ENCODE results near the gene EXOC3.

EXOC3 gene

DNA sequence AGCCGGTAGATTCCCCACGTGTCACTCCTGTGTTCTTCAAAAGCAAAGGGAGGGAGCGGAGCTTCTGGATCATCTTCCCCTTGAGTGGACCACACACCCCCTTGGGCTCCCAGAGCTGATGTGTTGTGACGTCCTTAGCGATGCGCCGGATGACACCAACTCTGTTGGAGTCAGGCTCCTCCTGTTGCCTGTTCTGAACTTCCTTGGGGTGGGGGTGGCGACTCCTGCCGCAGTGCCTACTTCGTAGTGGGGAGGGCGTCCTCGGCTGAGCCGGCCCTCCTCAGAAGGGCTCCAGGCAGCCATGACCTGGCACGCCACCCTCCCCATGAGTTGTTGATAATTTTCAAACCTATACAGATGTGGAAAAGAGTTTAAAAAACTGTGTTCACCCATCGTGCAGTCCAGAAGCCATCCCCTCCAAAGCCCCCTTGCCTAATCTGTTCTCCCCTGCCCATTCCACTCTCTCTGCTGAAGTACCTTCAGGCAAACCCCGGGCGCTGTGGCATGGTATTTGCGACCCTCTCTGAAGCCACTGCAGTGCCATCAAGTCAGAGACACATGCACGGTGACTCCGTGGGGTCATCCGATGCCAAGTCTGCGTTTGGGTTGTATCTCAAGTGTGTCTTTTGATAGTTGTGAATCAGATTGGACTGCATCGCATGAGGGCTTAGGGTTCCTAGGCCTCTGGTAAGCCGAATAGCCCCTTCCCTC, 16.7 kb downstream of the EXOC3 start:
- peaks cover 58% of the 10 kb centered on the region; the same call in 1 of the 2 replicates for H3K36me3 ChIP-seq (ENCODE audit: insufficient read depth, low read length)
- no peaks in the 10 kb centered on the region for H3F3A ChIP-seq (ENCODE audit: low read depth)
- H3K4me1 ChIP-seq (ENCODE audit: insufficient read depth, low read length, poor library complexity, severe bottlenecking) = peaks cover 6% of the 10 kb centered on the region
- H3K4me3 ChIP-seq (ENCODE audit: low read length, poor library complexity, severe bottlenecking) = no peak overlapping the region
- H3K9me2 ChIP-seq (replicated peaks; ENCODE audit: low read depth, low read length) = no peaks in the 10 kb centered on the region
- H4K20me1 ChIP-seq (ENCODE audit: insufficient read depth, low read length, poor library complexity, severe bottlenecking) = peaks cover 6% of the 10 kb centered on the region
- H2AFZ ChIP-seq (ENCODE audit: low read length) = no peak overlapping the region
- no peak overlapping the region for H3K4me2 ChIP-seq (ENCODE audit: low read depth, low read length, poor library complexity, severe bottlenecking)
- no peaks in the 10 kb centered on the region for H3K9me3 ChIP-seq (ENCODE audit: insufficient read depth, low read depth, low read length)
- no peak overlapping the region for H3K9ac ChIP-seq (ENCODE audit: low read depth, low read length, poor library complexity, severe bottlenecking)
- TF ChIP-seq EZH2phosphoT487 (IDR thresholded peaks at IDR 0.05; ENCODE audit: borderline replicate concordance) (no peak), CTCF (conservative IDR thresholded peaks at IDR 0.05; ENCODE audit: low read length) (no peak)
- H3K27me3 ChIP-seq (ENCODE audit: insufficient read depth, low read length, poor library complexity, severe bottlenecking) = no peaks in the 10 kb centered on the region
- H3K79me2 ChIP-seq (ENCODE audit: insufficient read depth, low read length) = peaks cover 19% of the 10 kb centered on the region; the same call in 1 of the 2 replicates

DNA sequence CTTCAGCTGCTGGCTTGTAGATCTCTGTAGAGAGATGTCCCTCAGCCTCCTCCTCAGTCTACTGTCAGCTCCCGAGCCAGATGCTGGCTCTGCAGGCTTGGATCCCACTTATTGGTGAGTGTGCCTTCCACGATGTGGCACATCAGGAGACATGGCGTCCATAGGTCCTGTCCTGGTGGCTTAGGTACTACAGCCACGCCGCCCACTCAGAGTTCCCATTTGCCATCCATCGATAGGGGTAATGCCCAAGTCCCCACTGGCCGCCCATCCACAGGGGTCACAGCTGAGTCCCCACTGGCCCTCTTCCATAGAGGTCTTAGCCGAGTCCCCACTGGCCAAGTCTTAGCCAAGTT, 17.3 kb downstream of the EXOC3 start:
- Histone ChIP-seq H3F3A (ENCODE audit: low read depth) (no peaks in the 10 kb centered on the region), H4K20me1 (ENCODE audit: insufficient read depth, low read length, poor library complexity, severe bottlenecking) (peaks cover under 1% of the 10 kb centered on the region), H3K4me2 (ENCODE audit: low read depth, low read length, poor library complexity, severe bottlenecking) (no peak overlapping the region), H2AFZ (ENCODE audit: low read length) (no peak overlapping the region), H3K36me3 (ENCODE audit: insufficient read depth, low read length) (peaks cover 59% of the 10 kb centered on the region; the same call in 1 of the 2 replicates), H3K9me2 (replicated peaks; ENCODE audit: low read depth, low read length) (no peaks in the 10 kb centered on the region), H3K27me3 (ENCODE audit: insufficient read depth, low read length, poor library complexity, severe bottlenecking) (no peaks in the 10 kb centered on the region), H3K9ac (ENCODE audit: low read depth, low read length, poor library complexity, severe bottlenecking) (no peak overlapping the region), H3K4me1 (ENCODE audit: insufficient read depth, low read length, poor library complexity, severe bottlenecking) (peaks cover 1% of the 10 kb centered on the region), H3K79me2 (ENCODE audit: insufficient read depth, low read length) (peaks cover 14% of the 10 kb centered on the region; the same call in 1 of the 2 replicates), H3K4me3 (ENCODE audit: low read length, poor library complexity, severe bottlenecking) (no peak overlapping the region), H3K9me3 (ENCODE audit: insufficient read depth, low read depth, low read length) (no peaks in the 10 kb centered on the region)
- TF ChIP-seq EZH2phosphoT487 (IDR thresholded peaks at IDR 0.05; ENCODE audit: borderline replicate concordance) (no peak), CTCF (conservative IDR thresholded peaks at IDR 0.05; ENCODE audit: low read length) (no peak)

GRCh38 chr5:462051-462481, 19.1 kb downstream of the EXOC3 start:
- no peaks in the 10 kb centered on the region for H3K27me3 ChIP-seq (ENCODE audit: insufficient read depth, low read length, poor library complexity, severe bottlenecking)
- no peaks in the 10 kb centered on the region for H4K20me1 ChIP-seq (ENCODE audit: insufficient read depth, low read length, poor library complexity, severe bottlenecking)
- no peaks in the 10 kb centered on the region for H3K9me2 ChIP-seq (replicated peaks; ENCODE audit: low read depth, low read length)
- no peak overlapping the region for H3K9ac ChIP-seq (ENCODE audit: low read depth, low read length, poor library complexity, severe bottlenecking)
- no peaks in the 10 kb centered on the region for H3F3A ChIP-seq (ENCODE audit: low read depth)
- H3K36me3 ChIP-seq (ENCODE audit: insufficient read depth, low read length) = peaks cover 70% of the 10 kb centered on the region; the same call in 1 of the 2 replicates
- H3K4me1 ChIP-seq (ENCODE audit: insufficient read depth, low read length, poor library complexity, severe bottlenecking) = no peaks in the 10 kb centered on the region
- H3K9me3 ChIP-seq (ENCODE audit: insufficient read depth, low read depth, low read length) = no peaks in the 10 kb centered on the region
- no peak overlapping the region for H3K4me2 ChIP-seq (ENCODE audit: low read depth, low read length, poor library complexity, severe bottlenecking)
- no peak overlapping the region for H3K4me3 ChIP-seq (ENCODE audit: low read length, poor library complexity, severe bottlenecking)
- TF ChIP-seq CTCF (conservative IDR thresholded peaks at IDR 0.05; ENCODE audit: low read length) (no peak), EZH2phosphoT487 (IDR thresholded peaks at IDR 0.05; ENCODE audit: borderline replicate concordance) (no peak)
- H2AFZ ChIP-seq (ENCODE audit: low read length) = no peak overlapping the region
- no peaks in the 10 kb centered on the region; the same call in 1 of the 2 replicates for H3K79me2 ChIP-seq (ENCODE audit: insufficient read depth, low read length)
